SK-N-SH treated with all-trans-retinoic acid at 6 μM for 48 hours (cell line): ENCODE data around the gene ERC1.

Experiments
- ATAC-seq: fragments of 200-7000 bp; cut with Tn5 transposase; 3 replicates; pipeline ENCODE4 v1.9.1; 2020; ENCODE audit warnings: mild to moderate bottlenecking, moderate library complexity
- CSDC2 ChIP-seq: fragments of 250-450 bp; sonication (Bioruptor Pico); IDR thresholded peaks from 2 replicates; pipeline ENCODE4 v1.5.0; 2020; ENCODE audit warnings: mild to moderate bottlenecking, moderate library complexity
- ESRRG ChIP-seq: fragments of 250-450 bp; sonication (Bioruptor Pico); IDR thresholded peaks from 2 replicates; pipeline ENCODE4 v1.6.1; 2021; ENCODE audit warnings: mild to moderate bottlenecking
- GLIS3 ChIP-seq: fragments of 250-450 bp; sonication (Bioruptor Pico); IDR thresholded peaks from 2 replicates; pipeline ENCODE4 v1.5.0; 2020; ENCODE audit warnings: mild to moderate bottlenecking, moderate library complexity
- ISL1 ChIP-seq: fragments of 250-450 bp; sonication (Bioruptor Pico); IDR thresholded peaks from 2 replicates; pipeline ENCODE4 v2.1.2; 2022; ENCODE audit warnings: mild to moderate bottlenecking, moderate library complexity
- OSR1 ChIP-seq: fragments of 250-450 bp; sonication (Bioruptor Pico); IDR thresholded peaks from 2 replicates; pipeline ENCODE4 v1.8.0; 2022; ENCODE audit warnings: moderate library complexity, mild to moderate bottlenecking, inconsistent platforms
- PPARA ChIP-seq: fragments of 250-450 bp; sonication (Bioruptor Pico); IDR thresholded peaks from 2 replicates; pipeline ENCODE4 v1.5.0; 2020; ENCODE audit warnings: mild to moderate bottlenecking, borderline replicate concordance
- SNAI2 ChIP-seq: fragments of 250-450 bp; sonication (Bioruptor Pico); IDR thresholded peaks from 2 replicates; pipeline ENCODE4 v1.5.0; 2020; ENCODE audit warnings: mild to moderate bottlenecking, moderate library complexity
- TCF4 ChIP-seq: fragments of 250-450 bp; sonication (Bioruptor Pico); IDR thresholded peaks from 2 replicates; pipeline ENCODE4 v1.8.0; 2021; ENCODE audit warnings: mild to moderate bottlenecking, moderate library complexity, borderline replicate concordance
- TOX ChIP-seq: fragments of 250-450 bp; sonication (Bioruptor Pico); IDR thresholded peaks from 2 replicates; pipeline ENCODE4 v1.8.0; 2021; ENCODE audit warnings: mild to moderate bottlenecking, moderate library complexity, borderline replicate concordance
- ZC3H10 ChIP-seq: fragments of 250-450 bp; sonication (Bioruptor Pico); IDR thresholded peaks from 2 replicates; pipeline ENCODE4 v1.5.1; 2021; ENCODE audit warnings: mild to moderate bottlenecking, moderate library complexity
- ZFP3 ChIP-seq: fragments of 250-450 bp; sonication (Bioruptor Pico); IDR thresholded peaks from 2 replicates; pipeline ENCODE4 v1.5.0; 2020; ENCODE audit warnings: mild to moderate bottlenecking, moderate library complexity
- ZFP30 ChIP-seq: fragments of 450-650 bp; formaldehyde crosslinking; IDR thresholded peaks from 2 replicates; pipeline ENCODE4 v1.5.0; 2022; ENCODE audit warnings: mild to moderate bottlenecking, moderate library complexity
- ZNF565 ChIP-seq: fragments of 450-650 bp; formaldehyde crosslinking; conservative IDR thresholded peaks from 2 replicates; pipeline ENCODE4 v1.5.0; 2020; ENCODE audit warnings: low read depth, mild to moderate bottlenecking, moderate library complexity
- ZNF70 ChIP-seq: fragments of 450-650 bp; formaldehyde crosslinking; IDR thresholded peaks from 2 replicates; pipeline ENCODE4 v1.5.0; 2020; ENCODE audit warnings: mild to moderate bottlenecking, moderate library complexity
- ZNF8 ChIP-seq: fragments of 450-650 bp; formaldehyde crosslinking; IDR thresholded peaks from 2 replicates; pipeline ENCODE4 v1.5.0; 2020; ENCODE audit warnings: mild to moderate bottlenecking, moderate library complexity
- TF ChIP-seq, protein P1 (sequence below): fragments of 250-450 bp; sonication (Bioruptor Pico); IDR thresholded peaks from 2 replicates; pipeline ENCODE4 v1.8.0; 2020; ENCODE audit warnings: mild to moderate bottlenecking, moderate library complexity, borderline replicate concordance
- TF ChIP-seq, protein P2 (sequence below): fragments of 250-450 bp; sonication (Bioruptor Pico); IDR thresholded peaks from 2 replicates; pipeline ENCODE4 v1.5.1; 2020; ENCODE audit warnings: low read depth, mild to moderate bottlenecking, moderate library complexity
- TF ChIP-seq, protein P3 (sequence below): fragments of 250-450 bp; sonication (Bioruptor Pico); IDR thresholded peaks from 2 replicates; pipeline ENCODE4 v1.5.0; 2020; ENCODE audit warnings: mild to moderate bottlenecking, moderate library complexity
- TF ChIP-seq, protein P4 (sequence below): fragments of 250-450 bp; sonication (Bioruptor Pico); IDR thresholded peaks from 2 replicates; pipeline ENCODE4 v1.8.0; 2021; ENCODE audit warnings: low read depth, mild to moderate bottlenecking, moderate library complexity, borderline replicate concordance
- TF ChIP-seq, protein P5 (sequence below): fragments of 250-450 bp; sonication (Bioruptor Pico); IDR thresholded peaks from 2 replicates; pipeline ENCODE4 v1.5.1; 2021; ENCODE audit warnings: mild to moderate bottlenecking, moderate library complexity

ERC1 gene

DNA sequence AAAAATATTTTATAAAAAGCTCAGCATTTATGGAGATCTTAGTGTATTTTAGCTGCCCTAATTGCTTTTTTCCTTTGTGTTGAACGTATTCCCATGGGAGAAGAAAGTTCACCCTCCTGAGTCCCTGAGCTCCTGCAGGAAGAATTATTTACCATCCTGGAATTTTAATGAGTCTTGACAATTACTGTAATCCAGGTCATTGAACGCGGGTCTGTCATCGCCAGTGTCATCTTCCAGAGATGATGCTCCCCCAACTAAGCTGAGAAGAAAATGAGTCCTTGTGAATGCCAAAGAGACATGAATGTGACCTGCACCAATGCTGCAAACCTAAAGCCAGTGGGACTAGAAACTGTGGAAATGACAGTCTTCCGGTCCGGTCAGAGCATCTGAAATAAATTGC is 473.9 kb downstream of the ERC1 start:
- no peak for ATAC-seq
- TF ChIP-seq ZC3H10 (CRISPR knock-in tag) = no peak
- no peak for TF ChIP-seq ESRRG
- no peak for TF ChIP-seq TOX (CRISPR knock-in tag)
- no peak for TF ChIP-seq ZFP30 (CRISPR knock-in tag)
- no peak for TF ChIP-seq ISL1 (CRISPR knock-in tag)
- TF ChIP-seq, protein P1, sequence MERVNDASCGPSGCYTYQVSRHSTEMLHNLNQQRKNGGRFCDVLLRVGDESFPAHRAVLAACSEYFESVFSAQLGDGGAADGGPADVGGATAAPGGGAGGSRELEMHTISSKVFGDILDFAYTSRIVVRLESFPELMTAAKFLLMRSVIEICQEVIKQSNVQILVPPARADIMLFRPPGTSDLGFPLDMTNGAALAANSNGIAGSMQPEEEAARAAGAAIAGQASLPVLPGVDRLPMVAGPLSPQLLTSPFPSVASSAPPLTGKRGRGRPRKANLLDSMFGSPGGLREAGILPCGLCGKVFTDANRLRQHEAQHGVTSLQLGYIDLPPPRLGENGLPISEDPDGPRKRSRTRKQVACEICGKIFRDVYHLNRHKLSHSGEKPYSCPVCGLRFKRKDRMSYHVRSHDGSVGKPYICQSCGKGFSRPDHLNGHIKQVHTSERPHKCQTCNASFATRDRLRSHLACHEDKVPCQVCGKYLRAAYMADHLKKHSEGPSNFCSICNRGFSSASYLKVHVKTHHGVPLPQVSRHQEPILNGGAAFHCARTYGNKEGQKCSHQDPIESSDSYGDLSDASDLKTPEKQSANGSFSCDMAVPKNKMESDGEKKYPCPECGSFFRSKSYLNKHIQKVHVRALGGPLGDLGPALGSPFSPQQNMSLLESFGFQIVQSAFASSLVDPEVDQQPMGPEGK (CRISPR knock-in tag) = no peak
- no peak for TF ChIP-seq GLIS3
- TF ChIP-seq, protein P2, sequence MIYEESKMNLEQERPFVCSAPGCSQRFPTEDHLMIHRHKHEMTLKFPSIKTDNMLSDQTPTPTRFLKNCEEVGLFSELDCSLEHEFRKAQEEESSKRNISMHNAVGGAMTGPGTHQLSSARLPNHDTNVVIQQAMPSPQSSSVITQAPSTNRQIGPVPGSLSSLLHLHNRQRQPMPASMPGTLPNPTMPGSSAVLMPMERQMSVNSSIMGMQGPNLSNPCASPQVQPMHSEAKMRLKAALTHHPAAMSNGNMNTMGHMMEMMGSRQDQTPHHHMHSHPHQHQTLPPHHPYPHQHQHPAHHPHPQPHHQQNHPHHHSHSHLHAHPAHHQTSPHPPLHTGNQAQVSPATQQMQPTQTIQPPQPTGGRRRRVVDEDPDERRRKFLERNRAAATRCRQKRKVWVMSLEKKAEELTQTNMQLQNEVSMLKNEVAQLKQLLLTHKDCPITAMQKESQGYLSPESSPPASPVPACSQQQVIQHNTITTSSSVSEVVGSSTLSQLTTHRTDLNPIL (CRISPR knock-in tag) = no peak
- TF ChIP-seq, protein P3, sequence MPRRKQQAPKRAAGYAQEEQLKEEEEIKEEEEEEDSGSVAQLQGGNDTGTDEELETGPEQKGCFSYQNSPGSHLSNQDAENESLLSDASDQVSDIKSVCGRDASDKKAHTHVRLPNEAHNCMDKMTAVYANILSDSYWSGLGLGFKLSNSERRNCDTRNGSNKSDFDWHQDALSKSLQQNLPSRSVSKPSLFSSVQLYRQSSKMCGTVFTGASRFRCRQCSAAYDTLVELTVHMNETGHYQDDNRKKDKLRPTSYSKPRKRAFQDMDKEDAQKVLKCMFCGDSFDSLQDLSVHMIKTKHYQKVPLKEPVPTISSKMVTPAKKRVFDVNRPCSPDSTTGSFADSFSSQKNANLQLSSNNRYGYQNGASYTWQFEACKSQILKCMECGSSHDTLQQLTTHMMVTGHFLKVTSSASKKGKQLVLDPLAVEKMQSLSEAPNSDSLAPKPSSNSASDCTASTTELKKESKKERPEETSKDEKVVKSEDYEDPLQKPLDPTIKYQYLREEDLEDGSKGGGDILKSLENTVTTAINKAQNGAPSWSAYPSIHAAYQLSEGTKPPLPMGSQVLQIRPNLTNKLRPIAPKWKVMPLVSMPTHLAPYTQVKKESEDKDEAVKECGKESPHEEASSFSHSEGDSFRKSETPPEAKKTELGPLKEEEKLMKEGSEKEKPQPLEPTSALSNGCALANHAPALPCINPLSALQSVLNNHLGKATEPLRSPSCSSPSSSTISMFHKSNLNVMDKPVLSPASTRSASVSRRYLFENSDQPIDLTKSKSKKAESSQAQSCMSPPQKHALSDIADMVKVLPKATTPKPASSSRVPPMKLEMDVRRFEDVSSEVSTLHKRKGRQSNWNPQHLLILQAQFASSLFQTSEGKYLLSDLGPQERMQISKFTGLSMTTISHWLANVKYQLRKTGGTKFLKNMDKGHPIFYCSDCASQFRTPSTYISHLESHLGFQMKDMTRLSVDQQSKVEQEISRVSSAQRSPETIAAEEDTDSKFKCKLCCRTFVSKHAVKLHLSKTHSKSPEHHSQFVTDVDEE (CRISPR knock-in tag) = no peak
- no peak for TF ChIP-seq CSDC2 (CRISPR knock-in tag)
- TF ChIP-seq, protein P4, sequence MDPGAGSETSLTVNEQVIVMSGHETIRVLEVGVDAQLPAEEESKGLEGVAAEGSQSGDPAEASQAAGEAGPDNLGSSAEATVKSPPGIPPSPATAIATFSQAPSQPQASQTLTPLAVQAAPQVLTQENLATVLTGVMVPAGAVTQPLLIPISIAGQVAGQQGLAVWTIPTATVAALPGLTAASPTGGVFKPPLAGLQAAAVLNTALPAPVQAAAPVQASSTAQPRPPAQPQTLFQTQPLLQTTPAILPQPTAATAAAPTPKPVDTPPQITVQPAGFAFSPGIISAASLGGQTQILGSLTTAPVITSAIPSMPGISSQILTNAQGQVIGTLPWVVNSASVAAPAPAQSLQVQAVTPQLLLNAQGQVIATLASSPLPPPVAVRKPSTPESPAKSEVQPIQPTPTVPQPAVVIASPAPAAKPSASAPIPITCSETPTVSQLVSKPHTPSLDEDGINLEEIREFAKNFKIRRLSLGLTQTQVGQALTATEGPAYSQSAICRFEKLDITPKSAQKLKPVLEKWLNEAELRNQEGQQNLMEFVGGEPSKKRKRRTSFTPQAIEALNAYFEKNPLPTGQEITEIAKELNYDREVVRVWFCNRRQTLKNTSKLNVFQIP (CRISPR knock-in tag) = no peak
- no peak for TF ChIP-seq ZNF565
- no peak for TF ChIP-seq TCF4 (CRISPR knock-in tag)
- no peak for TF ChIP-seq OSR1 (CRISPR knock-in tag)
- TF ChIP-seq ZNF8 (CRISPR knock-in tag) = no peak
- TF ChIP-seq, protein P5, sequence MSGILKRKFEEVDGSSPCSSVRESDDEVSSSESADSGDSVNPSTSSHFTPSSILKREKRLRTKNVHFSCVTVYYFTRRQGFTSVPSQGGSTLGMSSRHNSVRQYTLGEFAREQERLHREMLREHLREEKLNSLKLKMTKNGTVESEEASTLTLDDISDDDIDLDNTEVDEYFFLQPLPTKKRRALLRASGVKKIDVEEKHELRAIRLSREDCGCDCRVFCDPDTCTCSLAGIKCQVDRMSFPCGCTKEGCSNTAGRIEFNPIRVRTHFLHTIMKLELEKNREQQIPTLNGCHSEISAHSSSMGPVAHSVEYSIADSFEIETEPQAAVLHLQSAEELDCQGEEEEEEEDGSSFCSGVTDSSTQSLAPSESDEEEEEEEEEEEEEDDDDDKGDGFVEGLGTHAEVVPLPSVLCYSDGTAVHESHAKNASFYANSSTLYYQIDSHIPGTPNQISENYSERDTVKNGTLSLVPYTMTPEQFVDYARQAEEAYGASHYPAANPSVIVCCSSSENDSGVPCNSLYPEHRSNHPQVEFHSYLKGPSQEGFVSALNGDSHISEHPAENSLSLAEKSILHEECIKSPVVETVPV (CRISPR knock-in tag) = no peak
- TF ChIP-seq ZFP3 (CRISPR knock-in tag) = no peak
- TF ChIP-seq ZNF70 = no peak
- no peak for TF ChIP-seq SNAI2
- TF ChIP-seq PPARA = no peak

DNA sequence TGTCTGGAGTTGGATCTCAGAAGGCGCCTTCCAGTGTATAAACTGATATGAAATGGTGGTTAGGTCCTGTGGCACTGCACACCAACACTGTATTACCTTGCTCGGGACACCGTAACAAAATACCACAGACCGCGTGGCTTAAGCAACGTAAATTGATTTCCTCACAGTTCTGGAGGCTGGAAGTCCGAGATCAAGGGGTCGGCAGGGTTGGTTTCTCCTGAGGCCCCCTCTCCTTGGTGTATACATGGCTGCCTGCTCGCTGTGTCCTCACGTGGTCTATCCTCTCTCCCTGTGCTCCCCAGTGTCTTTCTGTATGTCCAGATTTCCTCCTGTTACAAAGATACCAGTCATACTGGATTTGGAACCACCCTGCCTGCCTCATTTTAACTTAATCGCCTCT is 475.0 kb downstream of the ERC1 start:
- TF ChIP-seq ZFP30 (CRISPR knock-in tag) (no peak), ESRRG (no peak), SNAI2 (no peak)
- TF ChIP-seq, protein P4 (CRISPR knock-in tag) = no peak
- TF ChIP-seq, all 23 proteins: peak for 0
- ATAC-seq = no peak

DNA sequence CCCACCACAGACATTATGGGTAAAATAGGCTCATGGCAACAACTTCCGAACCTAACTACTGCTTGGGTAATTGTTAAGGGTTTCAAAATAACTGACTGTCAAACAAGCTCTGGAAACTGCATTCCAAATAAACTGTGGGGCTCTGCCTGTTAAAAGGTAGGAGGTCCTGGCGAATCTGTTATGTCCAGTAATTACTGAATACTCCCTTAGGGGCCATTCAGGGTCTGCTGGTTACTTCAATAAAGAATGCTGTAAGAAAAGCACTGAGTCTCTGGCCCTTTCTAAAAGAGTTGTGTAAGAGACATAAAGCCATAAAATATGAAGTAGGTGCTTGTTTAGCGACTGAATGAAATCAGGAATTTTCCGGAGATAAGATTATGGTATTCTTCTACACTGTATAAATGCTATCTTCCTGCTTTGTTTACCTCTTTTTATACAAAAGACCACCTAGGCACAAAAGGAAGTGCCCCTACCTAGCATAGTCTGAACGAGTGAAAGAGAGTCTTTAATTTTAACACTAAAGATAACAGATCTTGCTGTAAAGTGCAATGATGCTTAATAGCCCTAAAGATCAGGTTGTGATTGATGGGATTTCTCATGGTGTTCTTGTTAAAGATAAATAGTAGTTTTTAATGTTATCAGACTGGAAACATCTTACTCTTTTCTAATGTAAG is 475.6 kb downstream of the ERC1 start:
- TF ChIP-seq PPARA (no peak), ZNF8 (CRISPR knock-in tag) (no peak)
- ATAC-seq = no peak
